NOMO-1 (cell line): ENCODE results near the gene ABCA8.

Experiments used
- DNase-seq, 2 experiments: peaks; one replicate each; lab custom pipeline; 2025; ENCODE audit not compliant: unreplicated experiment in 2 of 2; lab: John Stamatoyannopoulos, UW

ABCA8 gene

DNA sequence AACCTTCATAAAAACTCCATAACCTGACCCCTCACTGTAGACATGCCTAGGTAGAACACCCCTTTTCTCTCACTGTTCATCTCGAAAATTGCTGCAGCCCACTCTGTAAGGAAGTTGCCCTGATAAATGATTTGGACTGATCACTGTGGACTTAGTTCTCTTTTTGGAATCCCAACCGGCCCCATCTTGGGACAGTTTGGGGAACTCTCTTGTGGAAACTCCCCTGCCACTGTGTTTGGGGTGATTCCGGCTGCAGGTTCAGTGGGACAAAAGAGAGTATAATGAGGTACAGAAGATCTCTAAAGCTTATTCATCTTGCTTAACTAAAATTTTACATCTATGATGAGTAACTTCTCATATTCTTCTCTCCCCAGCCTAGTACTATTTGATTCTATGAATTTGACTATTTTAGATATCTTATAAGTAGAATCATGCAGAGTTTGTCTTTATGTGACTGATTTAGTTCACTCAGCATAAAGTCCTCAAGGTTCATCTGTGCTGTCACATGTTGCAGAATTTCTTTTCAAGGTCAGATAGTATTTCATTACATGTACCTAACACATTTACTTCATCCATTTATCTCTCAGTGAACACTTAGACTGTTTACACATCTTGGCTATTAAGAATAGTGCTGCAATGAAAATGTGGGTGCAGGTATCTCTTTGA is 84.9 kb downstream of the ABCA8 start:
- no peak for DNase-seq

DNA sequence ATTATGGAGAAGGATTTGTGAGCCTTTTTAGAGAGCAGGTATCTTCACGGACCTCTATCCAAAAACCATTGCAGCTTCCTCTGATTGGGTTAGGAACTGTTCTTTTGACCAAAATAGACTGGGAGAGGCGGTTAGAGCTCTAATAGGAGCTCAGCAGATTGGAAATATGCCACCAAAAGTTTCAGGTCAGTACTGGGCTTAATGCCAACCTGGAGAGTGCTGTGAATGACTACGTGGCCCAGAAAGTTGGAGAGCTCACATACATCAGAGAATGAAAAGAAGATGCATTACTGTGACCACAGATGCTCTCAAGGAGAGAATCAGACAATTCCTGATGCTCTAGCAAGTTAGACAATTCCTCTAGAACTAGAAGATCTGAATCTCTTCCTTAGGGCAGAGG is 86.5 kb downstream of the ABCA8 start:
- DNase-seq = no peak

DNA sequence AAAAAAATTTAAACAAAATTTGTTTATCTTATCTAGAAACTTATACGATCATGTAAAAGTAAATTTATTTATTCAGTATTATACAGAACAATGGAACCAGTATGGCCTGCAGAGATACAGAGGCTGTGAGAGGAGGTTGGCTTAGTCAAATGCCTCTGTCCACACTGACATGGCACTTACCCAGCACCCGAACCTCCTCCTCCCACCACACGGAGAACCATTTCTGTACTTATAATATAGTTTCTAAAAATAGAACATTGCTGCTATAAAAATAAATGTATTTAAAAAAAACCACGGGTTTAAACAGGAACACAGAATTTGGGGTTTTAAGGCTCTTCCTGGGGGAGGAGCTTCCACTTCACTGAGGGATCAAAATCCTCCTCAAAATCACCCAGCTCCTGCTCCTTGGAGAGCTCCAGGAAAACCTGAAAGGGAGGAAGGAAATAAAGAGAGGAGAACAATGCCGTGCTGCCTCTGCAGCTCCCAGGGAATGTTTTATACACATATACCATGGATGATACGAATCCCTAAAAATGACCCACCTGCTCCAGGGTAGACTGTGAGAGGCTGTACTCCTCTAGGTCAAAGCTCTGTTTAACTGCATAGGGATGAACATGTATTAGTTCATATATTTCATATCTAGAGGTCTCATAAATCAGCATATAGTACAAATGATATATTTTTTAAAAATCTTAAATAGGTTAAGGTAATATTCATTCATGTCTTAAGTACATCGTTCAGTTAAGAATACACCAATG is 87.3 kb downstream of the ABCA8 start:
- peak; percentile 17 to 27 for DNase-seq

DNA sequence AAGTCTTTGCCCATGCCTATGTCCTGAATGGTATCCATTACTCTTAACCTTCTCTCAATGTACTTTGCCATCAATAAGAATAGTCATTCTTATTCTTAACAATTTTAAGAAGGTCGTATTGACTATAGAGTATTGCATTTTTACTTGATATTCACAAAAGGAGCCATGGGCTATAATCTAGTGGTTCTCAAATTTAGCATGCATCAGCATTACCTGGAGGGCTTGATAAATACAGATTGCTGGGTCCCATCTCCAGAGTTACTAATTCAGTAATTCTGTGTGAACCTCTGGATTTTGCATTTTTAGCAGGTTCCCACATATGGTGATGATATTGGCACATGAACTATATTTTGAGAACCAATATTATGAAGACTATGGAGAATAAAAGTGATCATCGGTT is 89.6 kb downstream of the ABCA8 start:
- DNase-seq = no peak

DNA sequence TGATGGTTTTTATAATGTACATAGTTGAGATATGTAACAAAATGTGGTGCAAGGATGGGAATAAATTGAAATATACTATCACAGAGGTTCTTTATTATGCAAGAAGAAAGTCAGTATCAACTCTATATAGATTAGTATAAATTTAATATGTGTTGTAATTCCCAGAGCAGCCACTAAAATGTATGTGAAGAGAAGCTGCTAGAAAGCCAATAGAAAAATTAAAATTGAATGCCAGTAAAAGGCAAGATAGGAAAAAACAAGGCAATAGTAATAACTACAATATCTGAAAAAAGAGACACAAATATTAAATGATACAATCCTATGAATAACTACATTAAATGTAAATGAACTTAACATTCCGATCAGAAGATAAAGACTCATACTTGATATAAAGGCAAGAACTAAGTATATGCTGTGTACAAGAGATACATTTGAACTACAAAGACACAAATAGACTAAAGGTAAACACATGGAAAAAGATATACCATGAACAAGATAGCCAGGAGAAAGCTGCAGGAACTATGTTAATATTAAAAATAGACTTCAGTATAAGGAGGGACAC is 92.0 kb downstream of the ABCA8 start:
- DNase-seq = no peak

DNA sequence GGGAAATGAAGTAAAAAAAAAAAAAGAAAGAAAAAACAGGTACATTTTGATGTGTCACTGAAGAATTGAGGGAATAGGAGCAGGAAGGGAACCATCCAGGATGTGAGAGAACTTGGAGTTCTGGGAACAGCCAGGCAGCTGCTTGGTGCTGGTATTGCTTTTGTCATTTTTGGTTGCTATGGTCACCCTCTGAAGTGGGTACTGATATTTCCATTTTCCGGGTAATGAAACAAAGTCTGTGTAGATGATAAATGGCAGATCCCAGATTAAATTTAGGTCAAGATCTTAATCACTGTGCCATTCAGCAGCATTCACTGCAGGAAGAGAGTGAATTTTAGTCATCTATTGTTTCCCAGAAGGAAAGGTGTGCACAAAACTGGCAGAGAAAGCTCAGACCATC is 93.6 kb downstream of the ABCA8 start:
- DNase-seq = no peak

DNA sequence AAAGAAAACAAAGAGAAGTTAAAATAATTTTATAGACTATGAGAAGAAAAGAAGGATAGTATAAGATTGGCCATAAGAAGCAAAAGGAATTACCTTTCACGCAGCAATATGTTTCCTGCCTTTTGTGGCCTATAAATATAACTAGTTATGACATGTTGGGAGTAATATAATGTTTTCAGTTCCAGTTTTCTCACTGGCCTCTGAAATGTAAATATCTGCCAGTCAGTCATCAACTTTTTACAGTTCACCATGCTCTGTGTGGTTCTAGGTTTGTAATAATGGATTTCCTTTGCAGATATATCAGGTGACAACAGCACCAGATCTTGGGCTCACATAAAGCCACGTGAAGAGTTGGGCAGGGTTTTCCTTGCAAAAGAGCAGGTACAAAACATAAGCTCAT is 94.3 kb downstream of the ABCA8 start:
- peak; percentile 1 to 59 for DNase-seq

DNA sequence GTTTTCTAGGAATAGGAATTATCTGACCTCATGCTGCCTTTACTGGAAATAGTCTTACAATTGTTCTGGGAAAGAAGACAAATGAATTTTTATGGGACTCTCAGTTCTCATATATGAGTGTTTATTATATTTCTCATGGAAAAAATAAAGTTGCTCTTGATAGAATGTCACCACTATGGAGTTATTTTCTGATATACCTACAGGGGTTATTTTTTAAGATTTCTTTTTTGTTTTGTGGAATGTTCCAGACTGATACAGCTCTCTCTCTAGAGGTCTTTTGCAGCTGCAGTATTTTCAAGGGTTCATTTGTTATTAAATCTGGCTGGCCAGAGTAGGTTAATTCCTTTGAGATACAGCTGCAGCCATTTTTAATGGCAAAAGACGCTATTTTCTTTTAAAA is 100.7 kb downstream of the ABCA8 start:
- DNase-seq = no peak

DNA sequence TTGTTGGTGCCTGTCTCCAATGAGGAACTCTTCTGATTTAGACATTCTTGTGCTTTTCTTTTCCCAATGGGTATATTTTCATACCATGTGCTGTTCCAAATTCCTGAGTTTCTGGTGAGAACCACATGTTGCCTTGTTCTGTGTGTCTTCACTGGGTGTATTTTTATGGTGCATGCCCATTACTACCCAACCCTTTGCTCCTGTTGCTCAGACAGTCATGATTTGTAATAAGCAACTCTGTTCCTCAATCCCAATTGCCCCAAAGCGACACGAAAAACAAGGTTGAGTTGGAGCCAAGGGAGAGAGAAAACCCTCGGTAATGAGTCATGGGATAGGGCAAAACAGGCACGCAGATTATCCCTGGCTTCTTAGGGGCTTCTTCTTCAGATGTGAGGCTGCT is 101.8 kb downstream of the ABCA8 start:
- no peak for DNase-seq

DNA sequence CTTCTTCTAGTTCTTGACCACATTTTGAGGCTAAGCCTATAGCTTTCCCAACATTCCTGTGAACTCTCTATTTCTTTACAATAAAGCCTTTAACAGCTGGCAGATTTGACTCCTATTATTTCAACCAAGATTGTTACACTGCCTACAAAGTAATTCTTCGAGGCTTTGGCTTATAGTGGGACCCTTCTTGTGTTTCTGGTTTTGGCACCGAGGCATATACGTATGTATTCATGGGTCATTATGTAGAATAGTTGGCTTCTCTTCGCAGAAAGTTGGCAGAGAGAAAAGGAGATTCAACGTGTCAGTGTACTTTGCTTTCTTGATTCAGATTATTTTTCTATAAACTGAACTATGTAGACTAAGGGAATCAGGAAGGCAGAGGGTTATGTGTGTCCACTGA is 102.2 kb downstream of the ABCA8 start:
- DNase-seq = no peak

DNA sequence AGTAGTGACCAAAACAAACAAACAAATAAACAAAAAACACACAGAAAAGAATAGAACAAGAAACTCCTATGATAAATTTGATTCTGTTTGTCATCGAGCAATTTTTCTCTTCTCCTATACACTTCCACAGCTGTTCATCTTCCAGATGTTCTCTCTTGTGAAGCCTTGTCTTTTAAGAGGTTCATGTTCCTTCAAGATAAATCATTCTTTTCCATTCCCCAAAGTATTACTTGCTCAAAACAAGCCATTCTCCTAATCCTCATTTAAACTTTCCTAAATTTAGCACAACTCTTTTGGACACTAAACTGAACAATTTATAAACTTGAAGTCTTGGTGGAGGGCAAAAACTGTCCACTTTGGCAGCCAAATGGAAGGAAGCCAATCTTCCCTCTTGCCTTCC is 103.3 kb downstream of the ABCA8 start:
- DNase-seq = no peak

DNA sequence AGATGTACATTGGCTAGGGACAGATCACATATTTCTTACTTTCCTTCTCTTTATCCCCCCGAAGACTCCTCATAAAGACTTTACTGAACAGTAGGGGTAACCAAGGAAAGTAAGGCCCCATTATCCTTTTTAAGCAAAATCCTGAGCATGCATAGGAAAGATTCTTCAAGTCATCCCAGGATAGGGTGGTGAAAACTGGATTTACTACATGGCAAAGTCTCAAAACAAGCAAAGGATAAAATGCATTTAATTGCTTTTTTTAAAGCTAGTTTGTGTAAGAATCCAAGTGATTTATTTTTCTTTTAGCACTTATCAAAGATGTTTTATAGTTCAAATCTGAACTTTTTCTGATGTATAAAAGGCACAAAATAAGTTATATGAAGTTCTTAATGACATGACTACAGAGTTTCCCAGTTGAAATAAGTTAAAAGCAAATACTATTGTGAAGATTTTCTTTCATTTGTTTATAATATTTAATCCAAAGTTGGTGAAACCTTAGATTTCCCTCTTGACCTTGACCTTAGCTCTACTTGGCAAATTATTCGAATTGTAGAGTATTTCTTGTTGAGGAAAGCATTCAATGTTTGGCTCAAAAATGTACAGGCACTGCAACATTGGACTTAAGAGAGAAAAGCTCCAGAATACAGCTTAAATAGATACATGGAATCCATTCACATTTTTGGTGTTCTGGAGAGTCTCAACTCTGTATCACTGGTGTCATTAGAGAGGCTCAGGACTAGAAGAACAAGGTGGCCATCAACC is 104.3 kb downstream of the ABCA8 start:
- no peak for DNase-seq

DNA sequence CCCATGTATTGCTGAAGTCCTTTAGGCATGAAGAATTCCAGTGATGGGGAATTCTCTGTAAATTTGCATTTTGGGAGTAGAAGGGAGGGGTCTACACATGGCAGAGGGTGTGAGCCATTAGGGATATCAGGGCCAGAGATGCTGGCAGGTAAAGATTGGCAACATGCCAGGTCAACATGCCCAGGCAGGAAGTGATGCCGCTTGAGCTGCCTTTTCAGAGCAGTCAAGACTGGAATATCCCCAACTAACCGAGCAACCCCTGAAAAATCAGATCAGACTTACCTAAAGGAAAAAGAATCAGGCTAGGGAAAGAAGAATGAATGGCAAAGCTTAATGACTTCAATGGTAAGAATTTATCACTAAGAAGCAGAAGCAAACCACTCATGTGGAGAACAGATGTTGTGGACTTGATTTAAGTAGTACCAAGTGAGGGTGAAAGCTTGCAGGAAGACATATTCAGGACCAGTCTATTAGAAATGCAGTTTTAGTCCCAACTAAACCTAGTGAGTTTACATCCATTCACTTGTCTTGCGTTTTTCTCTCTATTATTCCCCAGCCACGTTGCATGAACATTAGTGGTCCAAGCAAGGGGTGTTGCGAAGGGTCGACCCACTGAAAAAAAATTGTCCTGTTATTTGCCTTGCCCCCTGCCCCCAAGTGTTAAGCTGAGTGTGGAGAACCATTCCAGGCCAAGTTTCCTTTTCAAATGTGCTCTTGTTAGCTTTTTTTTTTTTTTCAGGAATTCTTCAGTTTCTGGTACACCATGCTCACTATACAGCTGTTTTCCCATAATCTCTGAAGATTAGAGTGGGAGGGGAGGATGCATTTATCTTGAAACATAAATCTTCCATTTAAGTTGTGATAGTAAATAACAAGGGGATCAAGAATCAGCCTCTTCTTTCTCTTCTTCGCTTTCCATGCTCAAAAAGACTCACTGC is 105.2 kb downstream of the ABCA8 start:
- DNase-seq = no peak

DNA sequence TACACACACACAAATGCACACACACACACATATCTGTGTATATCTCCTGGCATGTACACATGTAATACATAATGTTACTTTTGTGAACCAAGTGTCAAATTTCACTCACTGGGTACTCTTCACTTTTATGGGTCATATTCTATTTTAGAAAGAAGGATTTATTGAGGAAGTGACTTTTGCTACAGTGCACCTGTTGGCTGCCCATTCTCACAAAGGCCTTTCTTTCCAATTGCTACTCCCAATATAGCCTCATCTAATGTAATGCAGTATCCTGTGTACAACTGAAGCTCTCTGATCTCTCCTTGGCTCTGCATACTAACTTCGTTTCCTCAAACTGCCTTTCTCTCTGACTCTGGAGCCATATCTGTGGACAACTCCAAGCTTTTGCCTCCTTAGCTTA is 107.5 kb downstream of the ABCA8 start:
- DNase-seq = no peak

DNA sequence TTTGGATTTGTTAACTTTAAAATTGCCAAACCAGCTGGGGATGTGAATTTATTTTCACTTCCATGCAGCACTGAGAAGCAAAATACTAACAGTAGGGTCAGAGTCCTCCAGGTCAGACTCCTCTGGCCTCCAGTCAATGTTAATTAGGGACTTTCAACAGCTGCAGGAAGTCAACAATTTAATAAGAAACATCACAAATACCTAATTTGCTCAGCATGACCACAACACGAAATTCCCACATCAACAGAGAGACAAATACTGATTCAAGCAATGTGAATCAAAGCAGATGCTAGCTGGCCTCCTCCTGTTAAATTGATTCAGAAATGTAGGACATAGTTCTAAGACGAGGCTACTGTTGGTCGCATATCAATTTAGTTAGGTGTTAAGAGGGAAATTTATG is 111.7 kb downstream of the ABCA8 start:
- DNase-seq = no peak

DNA sequence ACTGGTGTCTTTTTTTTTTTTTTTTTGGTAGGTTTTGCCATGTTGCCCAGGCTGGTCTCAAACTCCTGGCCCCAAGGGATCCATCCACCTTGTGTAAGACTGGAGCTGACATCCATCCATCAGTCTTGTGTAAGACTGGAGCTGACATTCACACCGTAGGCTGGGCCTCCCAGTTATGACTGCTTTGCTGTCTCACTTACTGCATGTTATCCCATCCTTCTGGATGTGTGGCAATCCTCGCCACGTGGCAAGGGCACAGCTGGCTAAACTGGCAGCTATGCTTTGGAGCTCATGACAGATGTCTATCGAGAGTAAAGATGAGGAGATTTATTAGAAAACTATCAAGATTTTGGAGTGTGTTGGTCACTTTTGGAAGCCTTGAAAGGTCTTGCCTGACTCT is 115.1 kb downstream of the ABCA8 start:
- DNase-seq = no peak

DNA sequence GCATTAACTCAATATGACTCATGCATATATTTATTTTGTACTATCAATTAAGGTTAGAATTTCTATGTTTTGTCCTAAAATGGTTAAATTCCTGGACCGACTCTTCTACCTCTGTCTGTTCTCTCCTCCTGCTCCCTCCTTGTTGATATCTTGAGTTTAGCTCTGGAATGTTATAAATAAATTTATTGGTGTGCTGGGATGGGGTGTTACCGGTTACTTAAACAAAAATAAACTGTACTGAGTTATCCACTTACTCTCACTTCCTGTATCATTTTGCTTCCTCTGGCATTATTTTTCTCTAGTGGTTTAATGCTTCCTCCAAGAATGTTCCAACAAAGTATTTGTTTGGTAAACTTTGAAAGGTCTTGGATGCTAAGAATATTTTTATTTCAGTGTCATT is 120.1 kb downstream of the ABCA8 start:
- DNase-seq = peak; percentile 15 to 63

DNA sequence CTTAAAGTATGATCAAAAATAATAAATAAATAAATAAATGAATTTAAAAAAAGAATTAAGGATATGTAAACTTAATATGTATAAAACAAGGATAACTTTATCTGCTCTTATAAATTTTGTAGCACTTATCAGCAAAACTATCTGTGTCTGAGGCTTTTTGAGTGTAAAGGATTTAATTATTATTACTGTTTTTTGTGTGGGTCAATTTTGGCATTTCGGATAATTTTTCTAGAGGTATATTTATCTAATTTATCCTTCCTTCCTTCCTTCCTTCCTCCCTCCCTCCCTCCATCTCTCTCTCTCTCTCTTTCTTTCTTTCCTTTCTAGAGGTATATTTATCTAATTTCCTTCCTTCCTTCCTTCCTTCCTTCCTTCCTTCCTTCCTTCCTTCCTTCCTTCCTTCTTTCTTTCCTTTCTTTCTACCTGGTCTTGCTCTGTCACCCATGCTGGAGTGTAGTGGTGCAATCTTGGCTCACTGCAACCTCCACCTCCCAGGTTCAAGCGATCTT is 120.8 kb downstream of the ABCA8 start:
- DNase-seq = no peak

DNA sequence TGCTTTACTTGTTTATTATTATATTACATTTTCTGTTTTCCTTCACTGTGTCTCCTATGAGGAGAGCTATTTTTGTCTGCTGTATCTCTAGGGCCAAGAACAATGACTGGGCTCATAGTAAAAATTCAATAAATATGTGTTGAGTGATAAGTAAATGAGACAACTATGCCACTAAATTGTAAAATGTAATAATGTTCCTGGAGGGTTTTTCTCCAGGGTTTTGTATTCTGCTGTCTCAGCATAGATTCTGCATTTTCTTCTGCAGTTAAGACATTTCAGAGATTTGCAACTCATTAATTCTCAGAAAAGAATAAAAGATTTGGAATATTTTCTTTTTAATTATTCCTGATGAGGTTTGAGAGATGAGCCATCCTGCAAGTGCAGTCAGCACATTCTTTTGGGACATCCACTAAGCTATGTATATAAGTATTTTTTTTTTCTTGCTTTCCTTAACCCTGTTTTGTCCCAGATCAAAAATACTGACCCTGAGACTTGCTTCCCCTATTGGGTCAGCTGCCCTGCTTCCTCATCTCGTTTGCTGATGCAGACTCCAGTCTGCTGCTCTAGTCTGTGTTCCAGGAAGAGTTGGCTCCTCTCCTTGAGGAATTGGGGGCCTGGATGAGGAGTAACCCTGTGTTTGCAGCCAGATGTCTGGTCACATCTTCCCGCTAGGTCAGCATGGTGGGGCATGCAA is 122.9 kb downstream of the ABCA8 start:
- DNase-seq = peak in 1 of 2 experiments; percentile 7

DNA sequence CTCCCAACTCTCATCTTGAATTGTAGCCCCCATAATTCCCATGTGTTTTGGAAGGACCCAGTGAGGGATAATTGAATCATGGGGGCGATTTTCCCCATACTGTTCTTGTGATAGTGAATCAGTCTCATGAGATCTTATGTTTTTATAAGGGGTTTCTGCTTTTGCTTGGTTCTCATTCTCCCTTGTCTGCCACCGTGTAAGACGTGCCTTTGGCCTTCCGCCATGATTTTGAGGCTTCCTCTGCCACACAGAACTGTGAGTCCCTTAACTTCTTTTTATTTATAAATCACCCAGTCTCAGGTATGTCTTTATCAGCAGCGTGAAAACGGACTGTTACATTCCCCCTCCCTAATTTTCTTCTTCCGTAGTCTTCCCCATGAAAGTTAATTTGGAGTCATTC is 124.0 kb downstream of the ABCA8 start:
- DNase-seq = no peak
